Measurements from ENCODE around the gene SCAF4. TPM values are rescaled to one million over a fixed set of nuclear protein-coding genes. Genes with fewer than 3 reads are reported as not detected.

The SCAF4 gene
- total and polyA plus RNA-seq, 10 of the 15 experiments (the other 5 are each of a cell fraction or from before 2014, with no cell fraction given): 4.3 to 49.3 (median 16.0) TPM

- no peak for TF ChIP-seq NR2C2 (IDR thresholded peaks at IDR 0.05; ENCODE audit: borderline replicate concordance, control insufficient read depth, insufficient read length, low read depth)
- no peak for TF ChIP-seq ZNF622 (IDR thresholded peaks at IDR 0.05)
- TF ChIP-seq BACH1 (IDR thresholded peaks at IDR 0.05; ENCODE audit: borderline replicate concordance): 0 out of 2 replicates have a peak, but pooled peaks have one; percentile 10
- no peak for TF ChIP-seq JUND (IDR thresholded peaks at IDR 0.05; ENCODE audit: low read depth, low read length)
- TF ChIP-seq YY1 (IDR thresholded peaks at IDR 0.05; ENCODE audit: low read depth, low read length): no peak
- TF ChIP-seq PML (IDR thresholded peaks at IDR 0.05; ENCODE audit: low read length): no peak
- TF ChIP-seq SMARCA5 (IDR thresholded peaks at IDR 0.05): 0 out of 2 replicates have a peak, but pooled peaks have one; percentile 16
- no peak for TF ChIP-seq PAX8 (IDR thresholded peaks at IDR 0.05)
- peak; percentile 35; the same call in 1 of the 2 replicates for TF ChIP-seq RB1 (IDR thresholded peaks at IDR 0.05; ENCODE audit: borderline replicate concordance)
- no peak for TF ChIP-seq BCL11A (IDR thresholded peaks at IDR 0.05; ENCODE audit: low read depth, low read length)
- no peak for TF ChIP-seq CBX3 (IDR thresholded peaks at IDR 0.05; ENCODE audit: borderline replicate concordance, low read depth)
- no peak for TF ChIP-seq NFIC (IDR thresholded peaks at IDR 0.05; ENCODE audit: low read depth, low read length)
- no peak for TF ChIP-seq TBL1XR1 (IDR thresholded peaks at IDR 0.05; ENCODE audit: low read depth, low read length)
- TF ChIP-seq POU2F2 (IDR thresholded peaks at IDR 0.05; ENCODE audit: borderline replicate concordance, low read depth, low read length): no peak
- peak; percentile 73 for TF ChIP-seq LARP7 (IDR thresholded peaks at IDR 0.05)
- no peak for TF ChIP-seq CEBPB (IDR thresholded peaks at IDR 0.05; ENCODE audit: borderline replicate concordance in 1 of 2, low read depth in 2 of 2, low read length in 2 of 2)
- TF ChIP-seq, protein P1, sequence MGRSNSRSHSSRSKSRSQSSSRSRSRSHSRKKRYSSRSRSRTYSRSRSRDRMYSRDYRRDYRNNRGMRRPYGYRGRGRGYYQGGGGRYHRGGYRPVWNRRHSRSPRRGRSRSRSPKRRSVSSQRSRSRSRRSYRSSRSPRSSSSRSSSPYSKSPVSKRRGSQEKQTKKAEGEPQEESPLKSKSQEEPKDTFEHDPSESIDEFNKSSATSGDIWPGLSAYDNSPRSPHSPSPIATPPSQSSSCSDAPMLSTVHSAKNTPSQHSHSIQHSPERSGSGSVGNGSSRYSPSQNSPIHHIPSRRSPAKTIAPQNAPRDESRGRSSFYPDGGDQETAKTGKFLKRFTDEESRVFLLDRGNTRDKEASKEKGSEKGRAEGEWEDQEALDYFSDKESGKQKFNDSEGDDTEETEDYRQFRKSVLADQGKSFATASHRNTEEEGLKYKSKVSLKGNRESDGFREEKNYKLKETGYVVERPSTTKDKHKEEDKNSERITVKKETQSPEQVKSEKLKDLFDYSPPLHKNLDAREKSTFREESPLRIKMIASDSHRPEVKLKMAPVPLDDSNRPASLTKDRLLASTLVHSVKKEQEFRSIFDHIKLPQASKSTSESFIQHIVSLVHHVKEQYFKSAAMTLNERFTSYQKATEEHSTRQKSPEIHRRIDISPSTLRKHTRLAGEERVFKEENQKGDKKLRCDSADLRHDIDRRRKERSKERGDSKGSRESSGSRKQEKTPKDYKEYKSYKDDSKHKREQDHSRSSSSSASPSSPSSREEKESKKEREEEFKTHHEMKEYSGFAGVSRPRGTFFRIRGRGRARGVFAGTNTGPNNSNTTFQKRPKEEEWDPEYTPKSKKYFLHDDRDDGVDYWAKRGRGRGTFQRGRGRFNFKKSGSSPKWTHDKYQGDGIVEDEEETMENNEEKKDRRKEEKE (IDR thresholded peaks at IDR 0.05): no peak
- no peak for TF ChIP-seq ZNF592 (IDR thresholded peaks at IDR 0.05)
- peak; percentile 27; the same call in 1 of the 2 replicates for TF ChIP-seq E2F4 (IDR thresholded peaks at IDR 0.05; ENCODE audit: low read depth, low read length)
- TF ChIP-seq RELA (IDR thresholded peaks at IDR 0.05; ENCODE audit: borderline replicate concordance, partially characterized antibody): no peak
- no peak for TF ChIP-seq MTA2 (IDR thresholded peaks at IDR 0.05; ENCODE audit: low read depth)
- TF ChIP-seq NR2C1 (IDR thresholded peaks at IDR 0.05): no peak
- TF ChIP-seq RUNX3 (IDR thresholded peaks at IDR 0.05; ENCODE audit: low read length): no peak
- TF ChIP-seq SIX5 (IDR thresholded peaks at IDR 0.05; ENCODE audit: low read depth, low read length, severe bottlenecking): no peak
- no peak for TF ChIP-seq ZNF384 (IDR thresholded peaks at IDR 0.05; ENCODE audit: borderline replicate concordance, low read depth, low read length)
Measured at GRCh38 chr21:31731056-31731856, 662 bp downstream of the SCAF4 start (continued).
